PFSK-1 (cell line): ENCODE results near the gene C22orf39.

ENCODE experiments used
- POLR2AphosphoS5 ChIP-seq: IDR thresholded peaks from 2 replicates; pipeline ENCODE4 v1.6.1; 2012; ENCODE audit warnings: low read depth, mild to moderate bottlenecking, control low read depth, low read length, moderate library complexity
- REST ChIP-seq, 2 experiments: IDR thresholded peaks; 2 replicates each; pipeline versions ENCODE4 v1.6.1 to v1.8.0; 2011 to 2012; ENCODE audit warnings: low read depth in 2 of 2, low read length in 2 of 2, control low read depth in 1 of 2, inconsistent platforms in 1 of 2, mild to moderate bottlenecking in 1 of 2, moderate library complexity in 1 of 2; ENCODE audit not compliant: insufficient read depth in 1 of 2
- SIN3A ChIP-seq: IDR thresholded peaks from 2 replicates; pipeline ENCODE4 v1.6.1; 2012; ENCODE audit warnings: mild to moderate bottlenecking, low read length, moderate library complexity, borderline replicate concordance; ENCODE audit not compliant: insufficient read depth
- TAF1 ChIP-seq: IDR thresholded peaks from 2 replicates; pipeline ENCODE4 v1.6.1; 2012; ENCODE audit warnings: low read length, control low read depth, borderline replicate concordance; ENCODE audit not compliant: insufficient read depth

GRCh38 chr22:19396934-19397733, 50.4 kb downstream of the C22orf39 start:
- TF ChIP-seq POLR2AphosphoS5 (no peak), REST (IDR thresholded peaks at IDR 0.05; ENCODE audit: insufficient read depth in 1 of 2, low read depth in 2 of 2, low read length in 2 of 2) (no peak), TAF1 (no peak), SIN3A (no peak)
